NCI-H128 (cell line): ENCODE results near the gene GET3.
A peak's percentile ranks its signal among the peaks of the same experiment; 100 is the strongest.
"Not testable (repeated sequence)": the region's sequence is repeated elsewhere in the genome, so short reads cannot be mapped to it uniquely, and the experiment has no call there.

Source experiments
- DNase-seq: peaks from one replicate; lab custom pipeline; 2025; ENCODE audit not compliant: unreplicated experiment; lab: John Stamatoyannopoulos, UW

The GET3 gene

DNA sequence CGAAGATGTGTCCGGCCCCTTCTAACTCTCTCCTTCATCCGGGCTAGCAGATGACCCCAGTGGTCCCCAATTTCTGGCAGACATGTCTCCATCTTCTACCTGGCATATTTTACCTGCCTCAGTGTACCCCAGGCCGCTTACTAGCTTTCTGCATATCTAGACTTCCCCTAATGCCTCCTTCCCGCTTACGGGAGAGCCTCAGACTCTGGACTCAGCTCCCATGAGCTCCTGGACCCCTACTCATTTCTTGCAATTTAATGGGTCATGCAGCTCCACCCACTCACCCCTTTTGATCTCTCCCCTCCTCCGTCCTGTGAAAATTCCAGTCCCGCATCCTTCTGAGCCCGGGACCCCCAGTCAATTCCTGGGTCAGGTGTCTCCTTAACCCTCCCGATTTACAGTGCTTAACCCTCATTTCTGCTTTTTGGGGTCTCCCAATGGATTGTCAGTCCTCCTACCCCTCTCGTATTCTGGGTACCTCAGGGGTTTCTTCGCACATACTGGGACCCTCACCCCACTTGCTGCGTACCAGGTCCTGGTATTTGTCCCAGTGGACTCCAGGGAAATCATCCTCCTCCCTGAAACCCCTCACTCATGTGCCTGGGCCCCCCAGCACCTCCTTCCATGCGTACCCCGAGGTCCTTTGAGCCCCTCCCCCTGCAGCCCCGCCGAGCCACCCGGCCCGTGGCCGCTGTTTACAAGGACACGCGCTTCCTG lies 53.5 kb downstream of the GET3 start:
- DNase-seq: no peak

- peak; percentile 89 for DNase-seq
These were observed 54.2 kb downstream of the GET3 start, which contains the start of gene JUNB for GRCh38 chr19:12791345-12792050. TSS of gene JUNB (plus strand) at chr19:12791486. CDS start at chr19:12791772, 286 bp downstream.

GRCh38 chr19:12792051-12792852 lies 55.0 kb downstream of the GET3 start:
- DNase-seq: no peak

GRCh38 chr19:12792853-12793289 lies 55.6 kb downstream of the GET3 start:
- DNase-seq: no peak

DNA sequence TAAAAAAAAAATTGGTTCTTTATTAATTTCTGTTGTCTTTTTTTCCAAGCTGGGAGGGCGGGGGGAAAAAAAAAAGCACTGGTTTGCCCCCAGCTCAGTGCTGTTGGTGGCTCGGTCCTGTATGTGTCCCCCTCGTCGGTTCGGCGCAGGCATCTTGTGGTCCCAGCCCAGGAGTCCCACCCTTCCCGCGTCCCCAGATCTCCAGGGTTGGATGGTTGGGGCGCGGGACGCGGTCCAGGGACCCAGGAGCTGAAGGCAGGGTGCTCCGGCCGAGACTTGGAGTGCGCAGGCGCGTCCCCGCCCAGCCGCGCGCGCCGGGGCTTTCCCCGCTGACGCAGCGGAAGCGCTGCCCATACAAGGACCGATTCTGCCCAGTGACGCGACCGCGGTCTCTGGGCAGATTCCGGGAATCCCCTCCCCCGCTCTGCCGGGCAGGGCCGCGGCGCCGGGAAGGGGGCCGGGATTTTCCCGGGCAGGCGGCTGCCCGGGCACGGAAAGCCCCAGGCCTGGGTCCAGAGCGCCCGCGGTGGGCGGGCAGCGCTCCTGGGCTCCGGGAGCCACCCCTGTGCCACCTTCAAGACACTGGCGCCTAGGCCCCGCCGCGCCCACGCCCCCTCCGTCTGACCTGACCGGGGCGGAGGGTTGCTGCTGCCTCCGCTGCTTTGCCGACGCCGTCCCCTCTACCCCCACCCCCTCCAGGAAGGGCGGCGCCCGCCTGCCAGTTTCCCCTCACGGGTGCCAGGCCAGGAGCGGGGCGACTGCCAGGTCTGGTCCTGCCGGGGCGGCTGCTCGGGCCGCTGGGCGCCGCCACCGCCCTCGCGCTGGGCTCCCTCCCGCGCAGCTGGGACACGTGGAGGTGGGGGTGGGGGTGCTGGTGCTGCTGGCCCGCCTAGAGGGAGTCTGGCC lies 56.2 kb downstream of the GET3 start:
- peak; percentile 69 for DNase-seq

- no peak for DNase-seq
These were observed 57.1 kb downstream of the GET3 start for GRCh38 chr19:12794196-12794941.

- no peak for DNase-seq
These were observed 57.7 kb downstream of the GET3 start for GRCh38 chr19:12794971-12795381.

- DNase-seq: peak; percentile 74
These were observed 59.1 kb downstream of the GET3 start for GRCh38 chr19:12796146-12797071.

GRCh38 chr19:12797141-12797587 lies 59.9 kb downstream of the GET3 start:
- no peak for DNase-seq

GRCh38 chr19:12797607-12798006 lies 60.3 kb downstream of the GET3 start:
- not testable (repeated sequence) for DNase-seq
